OCI-LY7 (cell line): ENCODE data around the gene CEND1. TPM values are rescaled to one million over a fixed set of nuclear protein-coding genes. Genes with fewer than 3 reads are reported as not detected.

Source experiments
- BruUV-seq: library from RNA; stranded (reverse); fragments of 400-500 nt; replicated peaks from 2 replicates; lab custom pipeline; 2021; lab: Mats Ljungman, UMichigan
- CTCF ChIA-PET: fragments of 300-600 bp; sonication (Branson Sonifier 250); formaldehyde crosslinking; loops from one replicate; lab custom pipeline; 2022; ENCODE audit warnings: antibody characterized with exemption; ENCODE audit not compliant: unreplicated experiment; lab: Charles Lee
- POLR2A ChIA-PET: fragments of 300-600 bp; sonication (Branson Sonifier 250); formaldehyde crosslinking; loops from one replicate; lab custom pipeline; 2022; ENCODE audit warnings: antibody characterized with exemption; lab: Charles Lee
- DNase-seq: peaks from one replicate; pipeline ENCODE4 v3.0.0-alpha.2; 2015; ENCODE audit warnings: low spot score
- H2AFZ ChIP-seq: fragments of 200-600 bp; sonication (generic), shearing (Covaris generic); 2 replicates; pipeline ENCODE4 v1.6.1; 2014; ENCODE audit warnings: mild to moderate bottlenecking, antibody characterized with exemption, low read length, moderate library complexity
- H3K27ac ChIP-seq: fragments of 200-600 bp; sonication (generic); 2 replicates; pipeline ENCODE4 v1.5.1; 2014; ENCODE audit warnings: mixed run types, low read depth, mild to moderate bottlenecking, moderate library complexity, low read length, inconsistent platforms; ENCODE audit not compliant: poor library complexity, severe bottlenecking
- H3K36me3 ChIP-seq: fragments of 200-600 bp; sonication (generic); 2 replicates; pipeline ENCODE4 v1.6.1; 2014; ENCODE audit warnings: mild to moderate bottlenecking, antibody characterized with exemption, low read length, moderate library complexity, mixed read lengths; ENCODE audit not compliant: insufficient read depth
- H3K4me1 ChIP-seq: fragments of 200-600 bp; sonication (generic); 2 replicates; pipeline ENCODE4 v1.5.1; 2014; ENCODE audit warnings: mild to moderate bottlenecking, low read length; ENCODE audit not compliant: insufficient read depth, poor library complexity, severe bottlenecking
- H3K4me2 ChIP-seq: fragments of 200-600 bp; sonication (generic); 2 replicates; pipeline ENCODE4 v1.6.1; 2014; ENCODE audit warnings: mild to moderate bottlenecking, low read length
- H3K4me3 ChIP-seq: fragments of 200-600 bp; sonication (generic); 2 replicates; pipeline ENCODE4 v1.5.1; 2014; ENCODE audit warnings: mild to moderate bottlenecking, low read depth, low read length; ENCODE audit not compliant: poor library complexity, severe bottlenecking
- H3K79me2 ChIP-seq: fragments of 200-600 bp; sonication (generic); 2 replicates; pipeline ENCODE4 v1.6.1; 2016; ENCODE audit warnings: low read depth, mild to moderate bottlenecking, low read length, moderate library complexity, mixed read lengths; ENCODE audit not compliant: insufficient read depth
- H3K9me2 ChIP-seq: fragments of 200-600 bp; sonication (generic); 2 replicates; pipeline ENCODE4 v1.6.1; 2016; ENCODE audit warnings: mild to moderate bottlenecking, low read length, mixed read lengths; ENCODE audit not compliant: insufficient read depth
- H3K9me3 ChIP-seq: fragments of 200-600 bp; sonication (generic); 2 replicates; pipeline ENCODE4 v1.6.1; 2014; ENCODE audit warnings: mild to moderate bottlenecking, mixed run types, low read length, mixed read lengths
- H4K20me1 ChIP-seq: fragments of 200-600 bp; sonication (generic); 2 replicates; pipeline ENCODE4 v1.6.1; 2014; ENCODE audit warnings: mild to moderate bottlenecking, antibody characterized with exemption, low read length, moderate library complexity, mixed read lengths; ENCODE audit not compliant: insufficient read depth
- CTCF ChIP-seq: fragments of 200-600 bp; sonication (generic); conservative IDR thresholded peaks from 2 replicates; pipeline ENCODE4 v1.5.1; 2014; ENCODE audit warnings: mild to moderate bottlenecking, antibody characterized with exemption, low read length, moderate library complexity, mixed read lengths
- EZH2phosphoT487 ChIP-seq: fragments of 200-600 bp; sonication (generic); IDR thresholded peaks from 2 replicates; pipeline ENCODE4 v1.6.1; 2018; ENCODE audit warnings: low read depth, borderline replicate concordance, mild to moderate bottlenecking, mixed run types, antibody characterized with exemption, low read length, moderate library complexity, mixed read lengths
- intact Hi-C: fragments of 100-400 bp; cut with micrococcal nuclease; formaldehyde crosslinking; loops from one replicate; pipeline ENCODE4 v1.10.0; 2022; ENCODE audit not compliant: unreplicated experiment
- total RNA-seq, 2 experiments: library from RNA; depleted of rRNA in 1 of 2; stranded (reverse); fragments of >200 nt in 1 of 2; shearing (Covaris generic) in 1 of 2; gene quantifications; 2 replicates each; pipeline ENCODE4 v1.2.3, GENCODE V29; 2014 to 2022

The CEND1 gene
- total RNA-seq, 2 experiments from 2014 or later = 17.5 to 32.5 TPM

- no peaks in the 10 kb centered on the region for H3K9me2 ChIP-seq
- no peak for DNase-seq
- no peaks in the 10 kb centered on the region for H3K36me3 ChIP-seq
- H3K4me3 ChIP-seq = no peak overlapping the region
- H3K9me3 ChIP-seq = no peaks in the 10 kb centered on the region
- no peak for TF ChIP-seq CTCF
- no peak for TF ChIP-seq EZH2phosphoT487
- H2AFZ ChIP-seq = no peak overlapping the region
- H4K20me1 ChIP-seq = no peaks in the 10 kb centered on the region
- intact Hi-C loops = no loop called here
- H3K4me2 ChIP-seq = no peak overlapping the region
- H3K27ac ChIP-seq = no peak overlapping the region
- H3K4me1 ChIP-seq = peaks cover 33% of the 10 kb centered on the region
- H3K79me2 ChIP-seq = no peaks in the 10 kb centered on the region
- CTCF ChIA-PET = no interaction called here
- POLR2A ChIA-PET = no interaction called here
- BruUV-seq = no TSS peak
These were observed 33.8 kb upstream of the CEND1 start for GRCh38 chr11:823441-824291.

- Histone ChIP-seq H3K9me3 (no peaks in the 10 kb centered on the region), H3K36me3 (no peaks in the 10 kb centered on the region), H4K20me1 (no peaks in the 10 kb centered on the region), H2AFZ (no peak overlapping the region), H3K79me2 (no peaks in the 10 kb centered on the region), H3K9me2 (no peaks in the 10 kb centered on the region), H3K4me2 (no peak overlapping the region), H3K27ac (no peak overlapping the region), H3K4me1 (peaks cover 21% of the 10 kb centered on the region), H3K4me3 (no peak overlapping the region)
- intact Hi-C loops = no loop called here
- POLR2A ChIA-PET = interaction anchor here (0.5 kb wide), 1 partner anchor 23 kb away, joined by 3 read pairs; no protein-coding TSS in a partner anchor
- no TSS peak for BruUV-seq
- no peak for TF ChIP-seq CTCF
- no peak for TF ChIP-seq EZH2phosphoT487
- no peak for DNase-seq
- CTCF ChIA-PET = no interaction called here
These were observed 31.9 kb upstream of the CEND1 start for GRCh38 chr11:821512-822371.
